Measurements from ENCODE around the gene BRICD5. TPM values are rescaled to one million over a fixed set of nuclear protein-coding genes. Genes with fewer than 3 reads are reported as not detected.

Gene BRICD5
- total and polyA plus RNA-seq, 3 experiments from 2014 or later = 0.14 to 10.9 (median 8.4) TPM

DNA sequence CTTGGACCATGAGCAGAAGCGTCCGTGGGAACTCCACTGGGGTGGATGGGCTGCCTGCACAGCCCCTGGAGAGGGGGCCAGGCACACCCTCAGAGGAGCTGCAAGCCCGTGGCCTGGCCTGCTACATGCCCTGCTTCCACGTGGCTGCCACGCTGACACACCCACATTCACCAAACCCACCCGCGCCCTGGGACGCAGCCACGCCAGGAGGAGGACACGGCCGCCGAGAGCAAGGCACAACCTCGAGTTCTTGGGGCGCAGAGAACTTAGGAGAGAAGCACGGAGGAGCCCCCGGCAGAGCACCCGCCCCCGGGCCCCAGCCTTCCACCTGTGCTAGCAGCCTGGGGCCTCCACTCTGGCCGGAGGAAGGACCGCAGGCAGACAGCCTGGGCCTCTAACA, 33.1 kb downstream of the BRICD5 start:
- no peak overlapping the region for H3K27ac Mint-ChIP-seq
- CTCF ChIA-PET = interaction anchor here (0.7 kb wide), 1 partner anchor 18 kb away, joined by 3 read pairs; no protein-coding TSS in a partner anchor
- POLR2A ChIA-PET = no interaction called here
- Histone ChIP-seq H3K4me3 (ENCODE audit: low read length) (no peak overlapping the region), H3K27me3 (ENCODE audit: insufficient read depth, low read length, poor library complexity, severe bottlenecking) (no peaks in the 10 kb centered on the region), H3K9me3 (ENCODE audit: low read length) (no peaks in the 10 kb centered on the region), H3K4me1 (ENCODE audit: insufficient read depth, low read length) (no peaks in the 10 kb centered on the region), H3K27ac (ENCODE audit: low read depth, low read length) (no peak overlapping the region), H3K36me3 (ENCODE audit: insufficient read depth, low read length) (peaks cover 18% of the 10 kb centered on the region)
- H3K36me3 Mint-ChIP-seq = peaks cover 0 to 37% (median 1%) of the 10 kb centered on the region in 3 donors
- peaks cover 3 to 9% (median 7%) of the 10 kb centered on the region in 3 donors for H3K4me1 Mint-ChIP-seq
- H3K4me3 Mint-ChIP-seq = no peak overlapping the region
- H3K27me3 Mint-ChIP-seq = no peaks in the 10 kb centered on the region
- no peak for DNase-seq
- no peaks in the 10 kb centered on the region for H3K9me3 Mint-ChIP-seq

DNA sequence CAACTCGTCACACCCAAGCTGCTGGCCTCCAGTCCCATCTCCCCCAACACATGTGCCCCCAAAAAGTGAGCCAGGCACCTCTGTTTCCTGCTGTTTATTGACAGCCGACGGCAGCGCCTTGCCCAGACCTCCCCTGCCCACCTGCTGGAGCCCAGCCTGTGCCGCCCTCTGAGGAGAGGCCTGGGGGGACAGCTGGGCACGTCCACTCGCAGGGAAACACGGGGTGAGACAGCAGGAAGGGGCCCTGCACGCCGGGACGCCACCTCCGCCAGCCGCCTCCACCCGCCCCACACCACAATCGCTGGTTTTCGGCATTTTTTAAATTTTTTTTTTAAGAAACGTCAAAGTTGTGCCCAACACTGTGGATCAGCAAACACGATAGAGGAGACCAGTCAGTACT, 33.6 kb downstream of the BRICD5 start:
- H3K4me1 Mint-ChIP-seq = peaks cover under 1 to 5% (median 4%) of the 10 kb centered on the region in 3 donors
- Histone ChIP-seq H3K9me3 (ENCODE audit: low read length) (no peaks in the 10 kb centered on the region), H3K4me3 (ENCODE audit: low read length) (no peak overlapping the region), H3K4me1 (ENCODE audit: insufficient read depth, low read length) (no peaks in the 10 kb centered on the region), H3K36me3 (ENCODE audit: insufficient read depth, low read length) (peaks cover 18% of the 10 kb centered on the region), H3K27ac (ENCODE audit: low read depth, low read length) (no peak overlapping the region), H3K27me3 (ENCODE audit: insufficient read depth, low read length, poor library complexity, severe bottlenecking) (no peaks in the 10 kb centered on the region)
- CTCF ChIA-PET = interaction anchor here (0.7 kb wide), 1 partner anchor 18 kb away, joined by 3 read pairs; no protein-coding TSS in a partner anchor
- no peak overlapping the region for H3K4me3 Mint-ChIP-seq
- H3K36me3 Mint-ChIP-seq = peaks cover 0 to 37% (median 1%) of the 10 kb centered on the region in 3 donors
- no peak overlapping the region for H3K27ac Mint-ChIP-seq
- H3K27me3 Mint-ChIP-seq = no peaks in the 10 kb centered on the region
- no peak for DNase-seq
- POLR2A ChIA-PET = no interaction called here
- H3K9me3 Mint-ChIP-seq = no peaks in the 10 kb centered on the region

DNA sequence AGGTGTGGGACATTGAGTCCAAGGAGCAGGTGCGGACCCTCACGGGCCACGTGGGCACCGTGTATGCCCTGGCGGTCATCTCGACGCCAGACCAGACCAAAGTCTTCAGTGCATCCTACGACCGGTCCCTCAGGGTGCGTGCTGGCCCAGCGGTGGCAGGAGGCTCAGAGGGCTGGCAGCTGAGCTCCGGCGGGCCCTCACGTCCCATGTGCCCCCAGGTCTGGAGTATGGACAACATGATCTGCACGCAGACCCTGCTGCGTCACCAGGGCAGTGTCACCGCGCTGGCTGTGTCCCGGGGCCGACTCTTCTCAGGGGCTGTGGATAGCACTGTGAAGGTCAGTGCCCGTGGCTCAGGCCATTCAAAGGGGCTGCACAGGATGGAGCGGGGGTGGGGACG, 34.6 kb downstream of the BRICD5 start:
- no peaks in the 10 kb centered on the region for H3K4me1 Mint-ChIP-seq
- CTCF ChIA-PET = no interaction called here
- no peak overlapping the region for H3K4me3 ChIP-seq (ENCODE audit: low read length)
- H3K9me3 Mint-ChIP-seq = no peaks in the 10 kb centered on the region
- no peak overlapping the region for H3K27ac Mint-ChIP-seq
- no peaks in the 10 kb centered on the region for H3K9me3 ChIP-seq (ENCODE audit: low read length)
- no peaks in the 10 kb centered on the region for H3K4me1 ChIP-seq (ENCODE audit: insufficient read depth, low read length)
- no peak overlapping the region for H3K4me3 Mint-ChIP-seq
- H3K36me3 Mint-ChIP-seq = peaks cover 0 to 40% (median 1%) of the 10 kb centered on the region in 3 donors
- H3K27me3 ChIP-seq (ENCODE audit: insufficient read depth, low read length, poor library complexity, severe bottlenecking) = no peaks in the 10 kb centered on the region
- POLR2A ChIA-PET = no interaction called here
- no peaks in the 10 kb centered on the region for H3K27me3 Mint-ChIP-seq
- no peak overlapping the region for H3K27ac ChIP-seq (ENCODE audit: low read depth, low read length)
- peaks cover 18% of the 10 kb centered on the region for H3K36me3 ChIP-seq (ENCODE audit: insufficient read depth, low read length)
- no peak for DNase-seq

DNA sequence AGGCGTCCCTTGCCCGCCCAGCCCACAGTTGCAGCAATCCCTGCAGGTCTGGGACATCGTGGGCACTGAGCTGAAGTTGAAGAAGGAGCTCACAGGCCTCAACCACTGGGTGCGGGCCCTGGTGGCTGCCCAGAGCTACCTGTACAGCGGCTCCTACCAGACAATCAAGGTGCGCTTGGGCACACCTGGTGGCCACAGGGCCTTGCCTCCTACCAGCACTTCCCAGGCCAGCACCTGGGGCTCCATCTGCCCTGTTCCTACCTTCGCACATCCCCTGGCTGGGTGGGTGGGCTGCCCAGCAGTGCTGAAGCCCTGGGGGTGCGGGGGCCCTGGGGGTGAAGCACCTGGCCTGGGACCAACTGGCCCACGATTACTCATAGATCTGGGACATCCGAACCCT, 35.2 kb downstream of the BRICD5 start:
- Mint-ChIP-seq H3K4me1 (no peaks in the 10 kb centered on the region), H3K36me3 (peaks cover 0 to 40% (median 1%) of the 10 kb centered on the region in 3 donors), H3K27ac (no peak overlapping the region), H3K4me3 (no peak overlapping the region), H3K27me3 (no peaks in the 10 kb centered on the region), H3K9me3 (no peaks in the 10 kb centered on the region)
- POLR2A ChIA-PET = no interaction called here
- Histone ChIP-seq H3K4me1 (ENCODE audit: insufficient read depth, low read length) (no peaks in the 10 kb centered on the region), H3K27me3 (ENCODE audit: insufficient read depth, low read length, poor library complexity, severe bottlenecking) (no peaks in the 10 kb centered on the region), H3K4me3 (ENCODE audit: low read length) (no peak overlapping the region), H3K27ac (ENCODE audit: low read depth, low read length) (no peak overlapping the region), H3K36me3 (ENCODE audit: insufficient read depth, low read length) (peaks cover 18% of the 10 kb centered on the region), H3K9me3 (ENCODE audit: low read length) (no peaks in the 10 kb centered on the region)
- CTCF ChIA-PET = interaction anchor here (1.5 kb wide), 1 partner anchor 19 kb away, joined by 4 read pairs; no protein-coding TSS in a partner anchor
- DNase-seq = no peak

DNA sequence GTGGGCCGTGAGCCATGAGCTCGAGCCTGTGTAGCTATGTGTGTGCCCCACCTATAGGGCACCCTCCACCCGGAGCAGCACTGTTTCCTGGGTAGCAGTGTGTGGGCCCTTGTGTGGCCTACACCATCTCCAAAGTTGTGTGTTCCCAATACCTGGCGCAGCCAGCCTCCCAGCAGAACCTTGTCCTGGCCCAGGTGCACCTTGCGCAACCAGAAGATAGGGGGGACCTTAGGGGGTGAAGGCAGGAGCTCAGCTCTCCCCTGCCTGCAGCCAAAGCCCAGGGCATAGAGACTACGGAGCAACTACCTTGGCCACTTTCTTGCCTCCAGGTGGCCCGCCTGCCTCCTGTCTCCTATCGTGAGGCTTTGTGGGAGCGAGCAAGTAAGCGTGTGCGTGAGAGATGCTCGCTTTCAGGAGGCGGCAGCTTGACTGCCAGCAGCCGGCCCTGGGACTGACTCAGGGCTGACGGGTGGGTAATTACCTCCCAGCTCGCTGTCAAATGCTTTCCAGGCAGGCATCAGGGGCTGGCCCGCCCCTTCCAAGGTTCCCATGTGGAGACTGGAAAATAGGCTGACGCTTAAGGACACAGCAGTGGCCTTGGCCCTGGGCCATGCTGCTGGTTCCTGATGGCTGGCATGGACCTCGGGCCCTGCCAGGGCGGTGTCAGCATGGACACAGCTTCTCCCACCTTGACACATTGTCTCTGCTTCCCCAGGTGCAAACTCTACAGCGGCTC, 36.1 kb downstream of the BRICD5 start:
- Mint-ChIP-seq H3K9me3 (no peaks in the 10 kb centered on the region), H3K4me1 (no peaks in the 10 kb centered on the region), H3K36me3 (peaks cover 0 to 40% (median 1%) of the 10 kb centered on the region in 3 donors), H3K4me3 (no peak overlapping the region), H3K27ac (no peak overlapping the region), H3K27me3 (no peaks in the 10 kb centered on the region)
- Histone ChIP-seq H3K4me1 (ENCODE audit: insufficient read depth, low read length) (no peaks in the 10 kb centered on the region), H3K9me3 (ENCODE audit: low read length) (no peaks in the 10 kb centered on the region), H3K36me3 (ENCODE audit: insufficient read depth, low read length) (peaks cover 18% of the 10 kb centered on the region), H3K4me3 (ENCODE audit: low read length) (no peak overlapping the region), H3K27ac (ENCODE audit: low read depth, low read length) (no peak overlapping the region), H3K27me3 (ENCODE audit: insufficient read depth, low read length, poor library complexity, severe bottlenecking) (no peaks in the 10 kb centered on the region)
- no peak for DNase-seq
- ChIA-PET POLR2A (interaction anchor here (0.5 kb wide), 1 partner anchor 32 kb away, joined by 3 read pairs; no protein-coding TSS in a partner anchor), CTCF (interaction anchor here (1.5 kb wide), 1 partner anchor 20 kb away, joined by 4 read pairs; no protein-coding TSS in a partner anchor)

DNA sequence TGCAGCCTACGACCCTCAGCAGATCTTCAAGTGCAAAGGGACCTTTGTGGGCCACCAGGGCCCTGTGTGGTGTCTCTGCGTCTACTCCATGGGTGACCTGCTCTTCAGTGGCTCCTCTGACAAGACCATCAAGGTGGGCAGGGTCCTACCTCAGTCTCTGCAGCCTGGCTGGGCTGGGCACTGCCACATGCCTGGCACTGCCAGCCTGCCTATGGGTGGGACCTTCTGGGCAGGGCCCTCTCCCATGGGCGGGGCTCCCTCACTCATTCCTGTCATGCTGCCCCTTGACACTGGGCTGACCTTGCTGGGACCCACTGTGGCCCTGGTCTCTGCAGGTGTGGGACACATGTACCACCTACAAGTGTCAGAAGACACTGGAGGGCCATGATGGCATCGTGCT, 36.7 kb downstream of the BRICD5 start:
- Mint-ChIP-seq H3K27ac (no peak overlapping the region), H3K4me1 (no peaks in the 10 kb centered on the region), H3K36me3 (peaks cover 0 to 40% (median 1%) of the 10 kb centered on the region in 3 donors), H3K9me3 (no peaks in the 10 kb centered on the region), H3K27me3 (no peaks in the 10 kb centered on the region), H3K4me3 (no peak overlapping the region)
- Histone ChIP-seq H3K4me1 (ENCODE audit: insufficient read depth, low read length) (no peaks in the 10 kb centered on the region), H3K27ac (ENCODE audit: low read depth, low read length) (no peak overlapping the region), H3K36me3 (ENCODE audit: insufficient read depth, low read length) (peaks cover 18% of the 10 kb centered on the region), H3K27me3 (ENCODE audit: insufficient read depth, low read length, poor library complexity, severe bottlenecking) (no peaks in the 10 kb centered on the region), H3K9me3 (ENCODE audit: low read length) (no peaks in the 10 kb centered on the region), H3K4me3 (ENCODE audit: low read length) (no peak overlapping the region)
- POLR2A ChIA-PET = no interaction called here
- CTCF ChIA-PET = interaction anchor here (1.5 kb wide), 1 partner anchor 21 kb away, joined by 4 read pairs; no protein-coding TSS in a partner anchor
- no peak for DNase-seq

DNA sequence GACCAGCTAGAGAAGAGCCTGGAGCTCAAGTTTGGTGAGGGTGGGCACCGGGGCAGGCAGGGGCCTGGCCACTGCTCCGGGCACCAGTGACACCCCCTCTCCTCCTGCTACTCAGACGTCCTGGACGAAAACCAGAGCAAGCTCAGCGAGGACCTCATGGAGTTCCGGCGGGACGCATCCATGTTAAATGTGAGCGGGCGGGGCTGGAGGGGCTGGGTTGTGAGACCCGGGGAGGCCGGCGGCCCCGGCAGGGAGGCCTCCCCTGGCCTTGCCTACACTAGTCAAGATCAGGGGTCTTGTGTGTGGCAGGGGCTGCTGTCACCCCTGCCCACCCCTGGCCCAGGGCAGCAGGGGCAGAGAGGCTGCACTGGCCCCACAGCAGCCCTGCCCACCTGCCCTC, 37.3 kb downstream of the BRICD5 start:
- Mint-ChIP-seq H3K4me3 (no peak overlapping the region), H3K4me1 (no peaks in the 10 kb centered on the region), H3K36me3 (peaks cover 0 to 43% (median 1%) of the 10 kb centered on the region in 3 donors), H3K9me3 (no peaks in the 10 kb centered on the region), H3K27ac (no peak overlapping the region), H3K27me3 (no peaks in the 10 kb centered on the region)
- POLR2A ChIA-PET = no interaction called here
- no peaks in the 10 kb centered on the region for H3K4me1 ChIP-seq (ENCODE audit: insufficient read depth, low read length)
- CTCF ChIA-PET = no interaction called here
- peaks cover 18% of the 10 kb centered on the region for H3K36me3 ChIP-seq (ENCODE audit: insufficient read depth, low read length)
- H3K27me3 ChIP-seq (ENCODE audit: insufficient read depth, low read length, poor library complexity, severe bottlenecking) = no peaks in the 10 kb centered on the region
- no peaks in the 10 kb centered on the region for H3K9me3 ChIP-seq (ENCODE audit: low read length)
- no peak overlapping the region for H3K27ac ChIP-seq (ENCODE audit: low read depth, low read length)
- H3K4me3 ChIP-seq (ENCODE audit: low read length) = no peak overlapping the region
- no peak for DNase-seq

DNA sequence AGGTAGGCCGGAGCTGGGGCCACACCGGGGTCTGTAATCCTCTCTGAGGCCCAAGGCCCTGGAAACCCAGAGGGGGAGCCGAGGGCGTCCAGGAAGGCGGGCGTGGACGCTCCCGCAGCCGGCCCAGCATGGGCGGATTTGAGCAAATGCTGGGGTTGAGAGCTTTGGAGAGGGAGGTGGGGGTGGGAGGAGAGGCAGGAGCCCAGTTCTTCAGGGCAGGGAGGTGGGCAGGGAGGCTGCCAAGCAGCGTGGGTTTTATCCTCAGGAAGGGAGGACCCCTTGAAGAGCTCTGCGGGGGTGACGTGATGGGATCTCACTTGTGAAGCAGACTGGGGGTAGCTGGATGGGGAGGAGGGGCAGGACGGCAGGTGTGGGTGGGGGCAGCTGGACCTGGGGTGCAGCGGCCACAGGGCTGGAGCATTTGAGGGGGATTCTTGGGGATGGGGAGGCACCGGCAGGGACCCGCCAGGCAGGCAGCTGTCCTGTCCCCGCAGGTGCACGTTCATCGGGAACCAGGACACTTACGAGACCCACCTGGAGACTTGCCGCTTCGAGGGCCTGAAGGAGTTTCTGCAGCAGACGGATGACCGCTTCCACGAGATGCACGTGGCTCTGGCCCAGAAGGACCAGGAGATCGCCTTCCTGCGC, 37.9 kb downstream of the BRICD5 start:
- Mint-ChIP-seq H3K27me3 (no peaks in the 10 kb centered on the region), H3K36me3 (peaks cover 0 to 48% (median 1%) of the 10 kb centered on the region in 3 donors), H3K4me1 (no peaks in the 10 kb centered on the region), H3K27ac (no peak overlapping the region), H3K4me3 (no peak overlapping the region), H3K9me3 (no peaks in the 10 kb centered on the region)
- Histone ChIP-seq H3K27me3 (ENCODE audit: insufficient read depth, low read length, poor library complexity, severe bottlenecking) (no peaks in the 10 kb centered on the region), H3K4me3 (ENCODE audit: low read length) (no peak overlapping the region), H3K4me1 (ENCODE audit: insufficient read depth, low read length) (no peaks in the 10 kb centered on the region), H3K9me3 (ENCODE audit: low read length) (no peaks in the 10 kb centered on the region), H3K27ac (ENCODE audit: low read depth, low read length) (no peak overlapping the region), H3K36me3 (ENCODE audit: insufficient read depth, low read length) (peaks cover 18% of the 10 kb centered on the region)
- CTCF ChIA-PET = no interaction called here
- POLR2A ChIA-PET = interaction anchor here (0.6 kb wide), 1 partner anchor 168 kb away, joined by 3 read pairs; no protein-coding TSS in a partner anchor
- no peak for DNase-seq

Data from CD8-positive, alpha-beta memory T cell (primary cell).